Measurements from ENCODE around the gene MTARC2.

- TF ChIP-seq KDM5A (IDR thresholded peaks at IDR 0.05) (no peak), CTCF (IDR thresholded peaks at IDR 0.05) (no peak), JUN (IDR thresholded peaks at IDR 0.05) (no peak), CEBPB (IDR thresholded peaks at IDR 0.05) (no peak), TFCP2L1 (CRISPR knock-in tag; IDR thresholded peaks at IDR 0.05) (no peak)
Observed at GRCh38 chr1:220826729-220827128, 78.6 kb downstream of the MTARC2 start.
